Putamen (tissue), 1 donor: ENCODE measurements around the gene HMGCLL1.

Experiments
- DNase-seq: peaks from one replicate; pipeline ENCODE4 v3.0.0-alpha.2; 2016; ENCODE audit warnings: low spot score

HMGCLL1 gene

GRCh38 chr6:55443238-55444134 lies 135.5 kb downstream of the HMGCLL1 start:
- no peak for DNase-seq

GRCh38 chr6:55438203-55438602 lies 140.8 kb downstream of the HMGCLL1 start:
- no peak for DNase-seq

GRCh38 chr6:55437141-55437540 lies 141.9 kb downstream of the HMGCLL1 start:
- no peak for DNase-seq

- no peak for DNase-seq
Measured at GRCh38 chr6:55433446-55434130, 145.4 kb downstream of the HMGCLL1 start.

GRCh38 chr6:55423933-55424332 lies 155.1 kb downstream of the HMGCLL1 start:
- no peak for DNase-seq

- no peak for DNase-seq
Measured at GRCh38 chr6:55410674-55411073, 168.3 kb downstream of the HMGCLL1 start.

GRCh38 chr6:55405474-55406235 lies 173.3 kb downstream of the HMGCLL1 start:
- DNase-seq = no peak

GRCh38 chr6:55399351-55399750 lies 179.6 kb downstream of the HMGCLL1 start:
- no peak for DNase-seq

GRCh38 chr6:55397986-55398385 lies 181.0 kb downstream of the HMGCLL1 start:
- no peak for DNase-seq

GRCh38 chr6:55395871-55396270 lies 183.1 kb downstream of the HMGCLL1 start:
- DNase-seq = no peak

GRCh38 chr6:55388211-55388610 lies 190.8 kb downstream of the HMGCLL1 start:
- DNase-seq = no peak
